Psoas muscle (tissue), 8 donors: ENCODE results near the gene TRIM15. TPM values are rescaled to one million over a fixed set of nuclear protein-coding genes. Genes with fewer than 3 reads are reported as not detected.

Experiments used
- ATAC-seq, 4 donors: fragments of 200-7000 bp; cut with Tn5 transposase; one replicate each; pipeline ENCODE4 v1.9.1; 2020; ENCODE audit warnings: moderate library complexity in 3 of 4, mild to moderate bottlenecking in 2 of 4
- DNase-seq, 2 donors: peaks; one replicate each; pipeline ENCODE4 v3.0.0-alpha.2; 2020
- H3K27ac ChIP-seq: fragments of 200-600 bp; one replicate; pipeline ENCODE4 v1.8.0; 2022
- H3K27me3 ChIP-seq, 3 donors: fragments of 200-600 bp in 1 of 3; one replicate each; pipeline versions ENCODE4 v1.6.1 to v1.8.0; 2013 to 2022; ENCODE audit warnings: low read length in 2 of 3, mild to moderate bottlenecking in 2 of 3, moderate library complexity in 1 of 3; ENCODE audit not compliant: insufficient read depth in 3 of 3
- H3K36me3 ChIP-seq, 2 donors: fragments of 200-600 bp in 1 of 2; one replicate each; pipeline versions ENCODE4 v1.6.1 to v1.8.0; 2013 to 2022; ENCODE audit warnings: low read depth in 1 of 2, mild to moderate bottlenecking in 1 of 2, moderate library complexity in 1 of 2; ENCODE audit not compliant: insufficient read depth in 1 of 2
- H3K4me1 ChIP-seq: fragments of 200-600 bp; one replicate; pipeline ENCODE4 v1.8.0; 2022
- H3K4me3 ChIP-seq: fragments of 200-600 bp; one replicate; pipeline ENCODE4 v1.8.0; 2022; ENCODE audit warnings: mild to moderate bottlenecking
- H3K9me3 ChIP-seq: fragments of 200-600 bp; one replicate; pipeline ENCODE4 v1.8.0; 2022
- WGBS, 3 donors: extraction: QIAGEN DNeasy Blood & Tissue Kit; methylation state at CpG; one replicate each; pipeline versions ENCODE4 v1.1.6 to v1.1.7; 2013; 5-methylcytosine and 5-hydroxymethylcytosine counted together
- intact Hi-C, 2 donors: fragments of 100-400 bp; cut with DNase I; formaldehyde crosslinking; loops; one replicate each; pipeline versions ENCODE4 v1.11.0 to v1.14.2; 2022
- polyA plus RNA-seq, 3 donors: library from polyadenylated mRNA; stranded (reverse); fragments of 200-250 nt; gene quantifications; one replicate each; pipeline ENCODE4 v1.2.3, GENCODE V29; 2013
- total RNA-seq, 4 donors: library from RNA; stranded (reverse); fragmentation: NEBNext Ultra II Directional in 2 of 4; extraction: Animal tissue kit (Norgen Biotek cat#: 25700) in 2 of 4; gene quantifications; one replicate each; pipeline versions ENCODE4 v1.2.1 to v1.2.4, GENCODE V29; 2021 to 2023
- TF ChIP-seq, protein P1 (sequence below): fragments of 200-600 bp; IDR thresholded peaks from one replicate; pipeline ENCODE4 v1.8.0; 2022; ENCODE audit warnings: antibody characterized with exemption
- donor health status: healthy with polysubstance abuse.
- donor health status: DM: no; HTN: no; CAD: no; lungs with moderate emphysema.
- donor health status: Bipolar disorder and iron deficiency.
- donor health status: healthy.
- donor health status: DM: yes; HTN: yes; CAD: no.
- donor health status: DM: no; HTN: no; CAD: no.
- donor health status: DM: no; HTN: no; CAD: no.
- donor health status: DM: yes; HTN: yes; CAD: no.

TRIM15 gene
- total and polyA plus RNA-seq, 7 donors, result 0.01 TPM; not detected in 6

DNA sequence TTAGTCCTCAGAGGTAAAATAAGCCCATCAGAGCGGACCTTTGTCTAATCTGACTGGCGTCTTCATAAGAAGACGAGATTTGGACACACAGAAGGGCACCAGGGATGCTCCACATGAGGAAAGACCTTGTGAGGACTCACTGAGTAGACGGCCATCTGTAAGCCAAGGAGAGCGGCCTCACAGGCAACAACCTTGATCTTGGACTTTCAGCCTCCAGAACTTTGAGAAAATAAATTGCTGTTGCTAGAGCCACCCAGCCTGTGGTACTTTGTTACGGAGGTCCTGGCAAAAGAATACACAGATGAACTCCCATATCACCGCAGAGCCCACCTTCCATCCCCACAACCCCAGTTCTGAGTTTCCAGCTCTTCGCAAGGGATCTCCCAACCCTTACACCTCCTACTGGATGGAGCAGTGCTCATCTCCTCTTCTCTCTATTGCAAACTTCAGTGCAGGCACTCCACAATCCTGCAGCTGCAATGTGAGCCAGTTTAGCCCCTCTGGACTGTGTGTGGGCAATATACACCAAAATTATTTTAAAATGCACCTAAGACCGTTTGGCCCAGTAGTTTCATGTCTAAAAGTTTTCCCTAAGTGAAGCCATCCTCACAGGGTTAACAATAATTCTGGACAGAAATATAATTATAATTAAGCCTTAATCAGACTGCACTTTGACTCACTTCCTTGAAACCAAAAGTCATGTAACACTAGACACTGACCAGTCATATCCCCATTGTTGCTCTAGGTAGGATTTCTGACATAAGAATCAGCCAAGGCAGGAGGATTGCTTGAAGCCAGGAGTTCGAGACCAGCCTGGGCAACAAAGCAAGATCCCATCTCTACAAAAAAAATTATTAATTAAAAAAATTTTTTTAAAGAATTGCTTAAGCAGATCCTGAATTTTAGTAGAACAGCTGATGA is 41.6 kb upstream of the TRIM15 start:
- Histone ChIP-seq H3K27me3 (peaks cover 0 to 9% (median 0%) of the 10 kb centered on the region in 3 donors), H3K4me3 (no peak overlapping the region), H3K4me1 (no peaks in the 10 kb centered on the region), H3K27ac (no peak overlapping the region), H3K9me3 (no peaks in the 10 kb centered on the region), H3K36me3 (no peaks in the 10 kb centered on the region)
- no peak for ATAC-seq
- 79 to 83% (median 82%) methylated on average over 10 of the region's 10 CpGs for WGBS, 3 donors
- intact Hi-C loops, result no loop called here
- DNase-seq, result no peak
- TF ChIP-seq, protein P1, sequence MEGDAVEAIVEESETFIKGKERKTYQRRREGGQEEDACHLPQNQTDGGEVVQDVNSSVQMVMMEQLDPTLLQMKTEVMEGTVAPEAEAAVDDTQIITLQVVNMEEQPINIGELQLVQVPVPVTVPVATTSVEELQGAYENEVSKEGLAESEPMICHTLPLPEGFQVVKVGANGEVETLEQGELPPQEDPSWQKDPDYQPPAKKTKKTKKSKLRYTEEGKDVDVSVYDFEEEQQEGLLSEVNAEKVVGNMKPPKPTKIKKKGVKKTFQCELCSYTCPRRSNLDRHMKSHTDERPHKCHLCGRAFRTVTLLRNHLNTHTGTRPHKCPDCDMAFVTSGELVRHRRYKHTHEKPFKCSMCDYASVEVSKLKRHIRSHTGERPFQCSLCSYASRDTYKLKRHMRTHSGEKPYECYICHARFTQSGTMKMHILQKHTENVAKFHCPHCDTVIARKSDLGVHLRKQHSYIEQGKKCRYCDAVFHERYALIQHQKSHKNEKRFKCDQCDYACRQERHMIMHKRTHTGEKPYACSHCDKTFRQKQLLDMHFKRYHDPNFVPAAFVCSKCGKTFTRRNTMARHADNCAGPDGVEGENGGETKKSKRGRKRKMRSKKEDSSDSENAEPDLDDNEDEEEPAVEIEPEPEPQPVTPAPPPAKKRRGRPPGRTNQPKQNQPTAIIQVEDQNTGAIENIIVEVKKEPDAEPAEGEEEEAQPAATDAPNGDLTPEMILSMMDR, result no peak

DNA sequence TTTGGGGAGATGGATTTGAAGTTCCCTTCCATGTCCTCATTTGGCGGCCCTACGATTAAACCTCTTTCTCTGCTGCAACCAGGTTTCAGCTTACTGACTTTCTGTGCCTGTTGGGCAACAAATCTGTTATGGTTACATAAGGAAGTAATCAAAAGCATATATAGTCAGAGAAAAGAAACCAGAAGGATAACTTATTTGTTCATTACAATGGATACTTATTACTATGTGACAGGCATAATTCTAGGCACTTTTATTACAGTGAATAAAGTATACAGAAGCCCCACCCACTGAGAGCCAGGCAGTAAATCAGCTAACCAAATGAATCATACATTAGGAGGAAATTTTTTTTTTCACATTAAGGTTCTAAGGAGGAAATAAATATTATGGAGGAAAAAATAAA is 40.8 kb upstream of the TRIM15 start:
- no peak for DNase-seq
- H3K9me3 ChIP-seq, result no peaks in the 10 kb centered on the region
- no peaks in the 10 kb centered on the region for H3K4me1 ChIP-seq
- H3K4me3 ChIP-seq, result no peak overlapping the region
- 34 to 67% (median 41%) methylated on average over 2 of the region's 2 CpGs for WGBS, 3 donors
- no peaks in the 10 kb centered on the region for H3K36me3 ChIP-seq
- intact Hi-C loops, result no loop called here
- no peak overlapping the region for H3K27ac ChIP-seq
- no peak for ATAC-seq
- peaks cover 0 to 10% (median under 1%) of the 10 kb centered on the region in 3 donors for H3K27me3 ChIP-seq
- TF ChIP-seq, protein P1, result no peak

DNA sequence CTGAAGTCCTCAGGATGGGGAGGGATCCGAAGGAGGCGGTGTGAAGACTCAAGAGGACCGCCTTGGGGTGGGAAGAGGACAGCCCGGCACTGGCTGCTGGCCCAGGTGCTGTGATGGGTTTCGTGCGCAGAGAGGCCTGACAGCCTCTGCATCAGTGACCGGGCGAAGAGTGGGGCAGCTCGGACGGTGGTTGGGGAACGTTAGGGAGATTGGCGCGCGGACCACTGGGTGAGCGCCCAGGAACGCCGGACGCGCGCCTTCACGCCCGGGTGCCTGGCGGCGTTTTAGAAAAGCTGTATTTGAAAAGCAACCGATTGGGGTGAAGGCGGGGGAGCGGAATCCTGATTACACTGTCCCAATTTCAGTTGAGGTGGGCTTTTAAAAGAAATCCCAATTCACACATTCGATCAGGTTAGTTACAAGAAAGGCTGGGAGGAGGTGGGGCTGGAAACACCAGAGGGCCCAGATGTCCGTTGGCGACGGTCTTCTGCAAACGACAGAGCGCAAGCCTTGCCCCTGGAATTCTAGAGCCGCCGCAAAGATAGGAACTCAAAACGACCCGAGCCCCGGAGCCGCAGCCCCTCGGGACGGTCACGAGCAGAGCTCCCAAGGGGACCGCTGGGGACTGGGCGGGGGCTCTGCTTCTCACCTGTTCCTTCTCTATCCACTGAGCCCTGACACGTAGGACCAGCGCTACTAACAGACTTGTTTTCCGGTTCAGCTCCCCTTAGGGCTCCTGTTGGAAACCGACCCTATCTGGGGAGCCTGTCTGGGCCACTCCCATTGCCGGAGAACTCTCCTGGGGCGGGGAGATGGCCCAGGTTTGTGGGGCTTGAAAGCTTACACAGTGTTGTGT is 35.9 kb upstream of the TRIM15 start:
- Histone ChIP-seq H3K27me3 (peaks cover 0 to 57% (median 12%) of the 10 kb centered on the region in 3 donors), H3K4me3 (peak overlapping the region; percentile 48), H3K27ac (no peak overlapping the region), H3K36me3 (no peaks in the 10 kb centered on the region), H3K9me3 (no peaks in the 10 kb centered on the region), H3K4me1 (peaks cover 5% of the 10 kb centered on the region)
- 5 to 7% (median 7%) methylated on average over 48 to 50 of the region's 50 CpGs for WGBS, 3 donors
- TF ChIP-seq, protein P1, result no peak
- intact Hi-C loops, result no loop called here
- DNase-seq, result no peak
- ATAC-seq, result peak in 1 of 4 donors; percentile 39

DNA sequence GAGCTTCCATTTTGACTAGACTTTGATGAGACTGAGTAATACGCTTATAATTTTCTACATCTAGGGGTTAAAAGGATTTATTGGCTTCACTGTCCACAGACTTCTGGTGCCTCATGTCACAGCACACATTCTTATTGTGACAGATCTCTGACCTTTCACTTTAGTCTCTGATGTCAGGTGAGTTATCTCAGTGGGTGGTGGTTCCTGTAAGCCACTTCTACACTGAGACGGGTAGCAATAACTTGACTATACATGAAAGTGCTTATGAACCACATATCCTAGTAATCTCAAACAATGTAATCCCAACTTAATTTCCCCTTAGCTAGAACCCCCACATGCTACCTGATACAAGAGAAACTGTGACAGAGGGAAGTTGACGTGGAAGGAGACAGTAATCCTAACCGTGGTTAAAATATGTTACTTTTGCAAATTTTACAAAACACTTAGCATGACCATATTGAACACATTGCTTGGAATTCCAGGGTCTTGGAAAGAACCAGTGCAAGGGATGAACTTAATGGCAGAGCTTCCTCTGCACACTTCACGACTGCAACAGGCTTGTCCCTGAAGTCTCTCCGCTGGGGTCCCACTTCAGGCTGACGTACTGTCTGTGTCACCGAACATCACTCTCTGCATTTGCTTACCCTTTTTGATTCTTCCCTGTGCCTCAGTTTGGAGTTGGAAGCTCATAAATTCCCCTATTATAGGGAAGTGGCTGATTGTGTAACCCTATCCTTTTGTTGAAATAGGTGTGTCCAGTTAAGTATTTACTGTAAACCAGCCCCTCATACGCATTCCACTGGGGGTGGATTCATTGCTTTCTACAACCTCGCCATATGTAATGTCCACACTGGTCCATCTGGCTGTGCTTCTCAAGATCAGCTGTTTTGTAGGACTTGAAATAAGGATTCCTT is 33.8 kb upstream of the TRIM15 start:
- Histone ChIP-seq H3K36me3 (no peaks in the 10 kb centered on the region), H3K9me3 (no peaks in the 10 kb centered on the region), H3K27me3 (peaks cover 4 to 62% (median 12%) of the 10 kb centered on the region in 3 donors), H3K4me1 (peaks cover 5% of the 10 kb centered on the region), H3K4me3 (no peak overlapping the region), H3K27ac (no peak overlapping the region)
- TF ChIP-seq, protein P1, result no peak
- DNase-seq (no peak), ATAC-seq (no peak)
- WGBS, 3 donors, result 54 to 66% (median 58%) methylated on average over 10 of the region's 10 CpGs
- intact Hi-C loops, result loop anchor here (2.0 to 10.0 kb wide), 2 partner anchors 27 to 285 kb away; no protein-coding TSS in a partner anchor
